Measurements from ENCODE around the gene DCST1.

DCST1 gene

DNA sequence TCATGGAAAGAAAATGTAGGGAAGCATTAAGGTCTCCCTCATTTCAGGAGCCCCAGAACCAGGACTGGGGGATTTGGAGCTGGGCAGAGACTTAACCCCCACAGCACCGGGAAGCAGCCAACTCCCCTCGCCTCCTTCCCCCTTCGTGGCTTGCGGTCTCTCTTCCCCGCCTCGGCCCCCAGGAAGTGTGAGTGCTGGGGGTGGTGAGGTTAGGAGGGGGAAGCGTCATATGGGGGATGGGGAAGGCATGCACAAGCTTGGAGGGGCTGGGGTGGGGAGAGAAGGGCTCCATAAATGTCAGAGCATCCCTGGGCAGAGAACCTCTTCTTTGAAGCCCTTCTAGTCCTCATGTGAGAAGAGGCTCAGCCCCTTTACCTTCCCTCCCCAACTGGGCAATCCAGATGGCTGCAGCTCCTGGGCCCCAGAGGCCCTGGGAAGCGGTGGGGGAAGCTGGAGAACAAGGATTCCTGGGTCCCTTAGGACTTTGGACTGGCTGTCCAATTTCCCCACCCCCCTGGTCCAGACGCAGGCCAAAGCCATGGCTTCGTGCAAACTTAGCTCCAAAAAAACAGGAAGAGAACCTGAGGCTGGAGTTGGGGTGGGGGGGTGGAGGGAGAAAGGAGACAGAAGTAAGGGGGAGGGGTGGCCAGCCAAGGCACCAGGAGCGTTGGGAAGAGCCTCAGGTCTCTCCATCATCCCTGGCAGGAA, 23.3 kb upstream of the DCST1 start:
- intact Hi-C loops (cut with DNase I): no loop called here
- peak in 1 of 42 donors; percentile 21 for DNase-seq

- intact Hi-C loops (cut with DNase I): no loop called here
- no peak for DNase-seq
These were observed 22.6 kb upstream of the DCST1 start for GRCh38 chr1:155011004-155011416.

DNA sequence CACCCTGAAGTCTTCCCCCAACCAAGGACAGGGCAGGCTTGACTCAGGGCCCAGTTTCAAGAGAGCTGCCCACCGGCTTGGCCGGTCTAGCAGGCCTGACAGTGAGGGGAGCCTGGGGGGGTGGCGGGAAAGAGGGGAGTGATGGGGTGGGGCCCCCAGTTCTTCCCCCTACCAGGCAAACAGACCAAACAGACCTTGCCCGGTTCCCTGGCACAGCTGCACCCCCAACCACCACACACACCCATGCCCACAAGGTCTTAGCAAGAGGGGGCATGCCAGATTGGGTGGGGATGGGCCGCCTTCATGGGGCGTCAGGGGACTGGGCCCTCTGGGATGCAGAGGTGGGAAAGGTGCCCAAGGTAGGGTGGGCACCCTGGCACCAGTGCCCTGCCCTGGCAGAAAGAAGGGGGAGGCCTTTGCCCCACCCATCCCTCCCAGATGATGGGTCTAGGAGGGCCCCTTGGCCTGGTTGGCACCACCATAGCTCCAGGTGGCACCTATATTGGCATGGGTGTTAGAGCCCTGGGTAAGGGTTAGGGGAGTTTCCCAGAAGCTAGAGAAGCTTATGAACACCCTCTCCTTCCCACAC, 22.1 kb upstream of the DCST1 start:
- DNase-seq: no peak
- intact Hi-C loops (cut with DNase I): no loop called here

DNA sequence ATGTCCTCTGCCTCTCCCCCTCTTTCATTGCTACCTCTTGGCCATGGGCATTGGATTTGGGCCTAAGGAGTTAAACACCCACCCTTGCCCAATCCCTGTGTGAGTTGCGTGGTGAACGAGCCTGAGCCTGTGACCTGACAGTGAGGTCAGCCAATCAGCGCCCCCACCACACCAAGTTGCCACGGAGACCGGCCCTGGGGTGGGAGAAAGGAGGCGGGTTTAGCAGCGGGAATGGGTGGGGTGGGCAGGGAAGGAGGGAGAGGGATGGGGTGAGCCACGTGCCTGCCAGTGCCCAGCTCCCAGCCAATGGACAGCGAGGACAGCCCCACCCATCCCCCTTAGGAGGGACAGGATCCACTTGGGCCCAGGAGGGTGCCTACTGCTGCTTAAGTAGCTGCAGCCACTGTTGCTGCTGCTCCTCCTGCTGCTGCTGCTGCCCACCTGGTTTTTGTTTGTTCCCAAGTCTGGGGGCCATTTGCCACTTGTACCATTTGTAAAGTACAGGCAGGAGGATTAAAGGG, 21.5 kb upstream of the DCST1 start:
- DNase-seq: peak; percentile 66 to 95 (median 85)
- intact Hi-C loops (cut with DNase I): no loop called here

GRCh38 chr1:155012776-155013602, 20.6 kb upstream of the DCST1 start:
- no peak for DNase-seq
- intact Hi-C loops (cut with DNase I): no loop called here

DNA sequence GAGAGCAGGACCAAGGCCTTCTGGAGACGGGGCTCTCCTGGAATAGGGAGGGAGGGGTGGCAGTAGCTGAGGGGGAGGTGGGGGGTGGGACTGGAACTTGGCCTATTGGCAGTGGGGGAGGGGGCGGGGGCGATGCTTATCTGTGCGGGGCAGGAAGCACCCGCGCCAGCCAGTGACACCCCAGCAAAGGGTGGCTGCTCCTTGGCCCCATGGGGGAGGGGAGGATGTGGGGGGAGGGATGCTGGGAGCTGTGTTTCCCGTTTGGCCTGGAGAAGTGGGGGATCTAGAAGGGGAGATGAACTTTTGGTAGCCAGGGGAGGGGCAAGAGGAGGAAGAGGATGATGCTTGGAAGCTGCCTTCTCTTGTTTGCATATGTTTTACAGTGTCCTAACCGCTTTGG, 20.0 kb upstream of the DCST1 start:
- DNase-seq: no peak
- intact Hi-C loops (cut with DNase I): no loop called here

DNA sequence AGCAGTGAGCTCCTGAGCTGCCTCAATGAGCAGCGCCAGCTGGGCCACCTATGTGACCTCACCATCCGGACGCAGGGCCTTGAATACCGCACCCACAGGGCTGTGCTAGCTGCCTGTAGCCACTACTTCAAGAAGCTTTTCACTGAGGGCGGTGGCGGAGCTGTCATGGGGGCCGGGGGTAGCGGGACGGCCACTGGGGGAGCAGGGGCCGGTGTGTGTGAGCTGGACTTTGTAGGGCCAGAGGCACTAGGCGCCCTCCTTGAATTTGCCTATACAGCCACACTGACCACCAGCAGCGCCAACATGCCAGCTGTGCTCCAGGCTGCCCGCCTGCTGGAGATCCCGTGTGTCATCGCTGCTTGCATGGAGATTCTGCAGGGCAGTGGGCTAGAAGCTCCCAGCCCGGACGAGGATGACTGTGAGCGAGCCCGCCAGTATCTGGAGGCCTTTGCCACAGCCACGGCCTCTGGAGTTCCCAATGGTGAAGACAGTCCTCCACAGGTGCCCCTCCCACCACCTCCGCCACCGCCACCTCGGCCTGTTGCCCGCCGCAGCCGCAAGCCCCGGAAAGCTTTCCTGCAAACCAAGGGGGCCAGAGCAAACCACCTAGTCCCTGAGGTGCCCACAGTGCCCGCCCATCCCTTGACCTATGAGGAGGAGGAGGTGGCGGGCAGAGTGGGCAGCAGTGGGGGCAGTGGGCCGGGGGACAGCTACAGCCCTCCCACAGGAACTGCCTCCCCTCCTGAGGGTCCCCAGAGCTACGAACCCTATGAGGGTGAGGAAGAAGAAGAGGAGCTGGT, 18.7 kb upstream of the DCST1 start:
- DNase-seq: no peak
- intact Hi-C loops (cut with DNase I): no loop called here

- no peak for DNase-seq
- intact Hi-C loops (cut with DNase I): no loop called here
These were observed 17.9 kb upstream of the DCST1 start for GRCh38 chr1:155015527-155016230.

- intact Hi-C loops (cut with DNase I): no loop called here
- no peak for DNase-seq
These were observed 17.3 kb upstream of the DCST1 start for GRCh38 chr1:155016231-155016831.

GRCh38 chr1:155017041-155017945, 16.3 kb upstream of the DCST1 start:
- intact Hi-C loops (cut with DNase I): no loop called here
- peak; percentile 71 to 95 (median 89) for DNase-seq

DNA sequence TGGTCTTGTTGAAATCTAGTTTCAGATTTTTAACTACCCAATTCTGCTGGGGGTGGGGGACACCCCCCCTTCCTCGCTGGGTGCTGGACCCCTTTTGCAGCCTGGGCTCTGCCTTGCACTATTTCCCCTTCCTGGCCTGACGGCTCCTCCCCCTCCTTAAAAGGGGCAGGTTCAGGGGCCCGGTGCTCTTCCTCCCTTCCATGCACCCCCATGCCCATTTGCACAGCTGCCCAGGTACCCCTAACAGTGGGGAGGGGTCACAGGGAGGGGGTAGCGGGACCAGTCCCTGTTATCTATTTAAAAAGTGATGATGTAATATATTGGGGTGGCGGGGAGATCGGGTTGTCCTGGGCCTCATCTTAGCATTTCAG, 15.7 kb upstream of the DCST1 start:
- intact Hi-C loops (cut with DNase I): no loop called here
- no peak for DNase-seq

GRCh38 chr1:155018617-155019348, 14.8 kb upstream of the DCST1 start:
- DNase-seq: no peak
- intact Hi-C loops (cut with DNase I): no loop called here

GRCh38 chr1:155019377-155020245, 14.0 kb upstream of the DCST1 start:
- intact Hi-C loops (cut with DNase I): no loop called here

DNA sequence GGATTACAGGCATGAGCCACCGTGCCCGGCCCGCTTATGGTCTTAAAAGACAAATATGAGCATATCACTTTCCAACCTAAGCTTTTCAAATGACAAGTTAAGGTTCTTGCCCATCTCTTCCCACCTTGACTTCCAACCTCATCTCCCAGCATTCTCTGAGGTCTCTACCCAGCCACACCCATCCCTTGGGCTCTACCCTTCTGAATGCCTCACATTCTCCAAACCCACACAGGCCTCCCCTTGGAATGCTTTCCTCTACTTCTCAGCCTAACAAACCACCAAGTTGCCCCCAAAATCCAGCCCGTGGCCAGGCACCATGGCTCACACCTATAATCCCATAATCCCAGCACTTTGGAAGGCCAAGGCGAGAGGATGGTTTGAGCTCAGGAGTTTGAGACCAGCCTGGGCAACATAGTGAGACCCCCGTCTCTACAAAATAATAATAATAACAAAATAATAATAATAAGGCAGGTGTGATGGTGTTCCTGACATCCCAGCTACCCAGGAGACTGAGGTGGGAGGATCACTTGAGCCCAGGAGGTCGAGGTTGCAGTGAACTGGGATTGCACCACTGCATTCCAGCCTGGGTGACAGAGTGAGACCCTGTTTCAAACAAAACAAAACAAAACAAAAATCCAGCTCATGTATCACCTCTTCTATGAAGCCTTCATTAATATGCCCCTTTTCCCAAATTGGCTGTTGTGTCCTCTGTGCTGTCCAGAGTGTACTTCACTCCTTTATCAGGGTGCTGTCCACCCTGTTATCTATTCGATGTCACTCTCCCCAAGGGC, 11.3 kb upstream of the DCST1 start:
- DNase-seq: no peak
- intact Hi-C loops (cut with DNase I): no loop called here

More at GRCh38 chr1:155019377-155020245, 14.0 kb upstream of the DCST1 start:
- peak in 10 of 42 donors; percentile 24 to 77 (median 48) for DNase-seq

- DNase-seq: no peak
- intact Hi-C loops (cut with DNase I): no loop called here
These were observed 10.7 kb upstream of the DCST1 start for GRCh38 chr1:155022927-155023236.

Measured in head of caudate nucleus (tissue), 42 donors.